PC-3 (cell line): ENCODE data around the gene FAM163B. TPM values are rescaled to one million over a fixed set of nuclear protein-coding genes. Genes with fewer than 3 reads are reported as not detected.

Source experiments
- ATAC-seq: fragments of 200-7000 bp; cut with Tn5 transposase; 2 replicates; pipeline ENCODE4 v1.9.1; 2020; ENCODE audit warnings: mild to moderate bottlenecking, moderate library complexity
- BruUV-seq: library from RNA; stranded (reverse); fragments of 400-500 nt; replicated peaks from 2 replicates; lab custom pipeline; 2021; lab: Mats Ljungman, UMichigan
- CTCF ChIA-PET: fragments of 300-600 bp; sonication (Branson Sonifier 250); formaldehyde crosslinking; loops from one replicate; lab custom pipeline; 2022; ENCODE audit warnings: antibody characterized with exemption; lab: Charles Lee
- POLR2A ChIA-PET: fragments of 300-600 bp; sonication (Branson Sonifier 250); formaldehyde crosslinking; loops from one replicate; lab custom pipeline; 2022; ENCODE audit warnings: antibody characterized with exemption; ENCODE audit not compliant: unreplicated experiment; lab: Charles Lee
- DNase-seq: peaks from one replicate; pipeline ENCODE4 v3.0.0-alpha.2; 2015
- H2AFZ ChIP-seq: fragments of 300-600 bp; sonication (generic); 2 replicates; pipeline ENCODE4 v1.6.0; 2016; ENCODE audit warnings: antibody characterized with exemption, low read length
- H3F3A ChIP-seq: fragments of 300-600 bp; sonication (generic); one replicate; pipeline ENCODE4 v1.6.0; 2017; ENCODE audit warnings: antibody characterized with exemption, low read length, control low read depth, mild to moderate bottlenecking; ENCODE audit not compliant: unreplicated experiment
- H3K27ac ChIP-seq: fragments of 300-600 bp; sonication (generic); 2 replicates; pipeline ENCODE4 v1.5.1; 2016; ENCODE audit warnings: mild to moderate bottlenecking, low read length
- H3K27me3 ChIP-seq: fragments of 300-600 bp; sonication (generic); 2 replicates; pipeline ENCODE4 v1.6.1; 2016; ENCODE audit warnings: low read length, mixed read lengths
- H3K36me3 ChIP-seq: fragments of 300-600 bp; sonication (generic); 2 replicates; pipeline ENCODE4 v1.6.1; 2016; ENCODE audit warnings: low read depth, mixed run types, low read length, mixed read lengths
- H3K4me1 ChIP-seq: fragments of 300-600 bp; sonication (generic); 2 replicates; pipeline ENCODE4 v1.5.1; 2016; ENCODE audit warnings: low read length; ENCODE audit not compliant: insufficient read depth
- H3K4me2 ChIP-seq: fragments of 300-600 bp; sonication (generic); 2 replicates; pipeline ENCODE4 v1.6.0; 2016; ENCODE audit warnings: low read length
- H3K4me3 ChIP-seq: fragments of 300-600 bp; sonication (generic); 2 replicates; pipeline ENCODE4 v1.5.1; 2016; ENCODE audit warnings: mild to moderate bottlenecking, low read length, mixed read lengths
- H3K79me2 ChIP-seq: fragments of 300-600 bp; sonication (generic); 2 replicates; pipeline ENCODE4 v1.6.1; 2017; ENCODE audit warnings: low read length, mixed read lengths
- H3K9ac ChIP-seq: fragments of 300-600 bp; sonication (generic); 2 replicates; pipeline ENCODE4 v1.6.0; 2016; ENCODE audit warnings: mild to moderate bottlenecking, low read length
- H3K9me2 ChIP-seq: fragments of 300-600 bp; sonication (generic); replicated peaks from 2 replicates; pipeline ENCODE4 v1.6.1; 2016; ENCODE audit warnings: mixed run types, low read length, mixed read lengths
- H3K9me3 ChIP-seq: fragments of 300-600 bp; sonication (generic); 2 replicates; pipeline ENCODE4 v1.6.1; 2016; ENCODE audit warnings: low read length, mixed read lengths
- H4K20me1 ChIP-seq: fragments of 300-600 bp; sonication (generic); 2 replicates; pipeline ENCODE4 v1.6.1; 2016; ENCODE audit warnings: low read length, mixed read lengths
- EZH2 ChIP-seq: fragments of 300-600 bp; sonication (generic); IDR thresholded peaks from one replicate; pipeline ENCODE4 v1.6.1; 2017; ENCODE audit warnings: antibody characterized with exemption, mild to moderate bottlenecking, low read length; ENCODE audit not compliant: unreplicated experiment
- EZH2phosphoT487 ChIP-seq: fragments of 300-600 bp; sonication (generic); IDR thresholded peaks from 2 replicates; pipeline ENCODE4 v1.6.1; 2018; ENCODE audit warnings: mild to moderate bottlenecking, antibody characterized with exemption, low read length, borderline replicate concordance
- intact Hi-C: fragments of 100-400 bp; cut with micrococcal nuclease; formaldehyde crosslinking; loops from 2 replicates; pipeline ENCODE4 v1.9.0; 2023
- total RNA-seq: library from RNA; depleted of rRNA; stranded (reverse); fragments of >200 nt; gene quantifications from 2 replicates; pipeline ENCODE4 v1.2.3, GENCODE V29; 2014
- TF ChIP-seq, protein P1 (sequence below): fragments of 300-600 bp; sonication (generic); conservative IDR thresholded peaks from 2 replicates; pipeline ENCODE4 v1.5.1; 2017; ENCODE audit warnings: antibody characterized with exemption, low read depth, mild to moderate bottlenecking, low read length

FAM163B gene
- total RNA-seq, 1 experiment from 2014 or later: not detected

DNA sequence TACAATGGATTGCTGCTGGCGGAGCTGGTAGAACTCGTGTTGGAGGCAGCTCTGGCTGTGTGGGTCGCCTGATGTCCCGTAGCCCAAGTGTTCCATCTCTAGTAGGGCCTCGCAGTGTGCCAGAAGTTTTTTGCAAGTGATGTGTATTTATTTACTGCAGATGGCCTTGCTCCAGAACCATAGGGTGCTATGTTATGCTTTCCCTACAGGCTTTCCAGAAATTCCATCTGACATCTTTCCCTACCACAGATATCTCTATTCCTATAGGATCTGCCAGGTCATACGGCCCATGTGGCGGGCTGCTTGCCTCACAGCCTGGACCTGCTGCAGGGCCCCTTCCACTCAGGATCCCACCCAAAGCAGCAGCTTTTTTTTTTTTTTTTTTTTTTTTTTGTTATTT lies 57.7 kb downstream of the FAM163B start:
- ChIA-PET POLR2A (no interaction called here), CTCF (no interaction called here)
- Histone ChIP-seq H3K4me2 (no peak overlapping the region), H3K27me3 (no peaks in the 10 kb centered on the region), H3K4me3 (no peak overlapping the region), H3K27ac (no peak overlapping the region), H4K20me1 (no peaks in the 10 kb centered on the region), H3F3A (no peaks in the 10 kb centered on the region), H3K9ac (no peak overlapping the region), H2AFZ (no peak overlapping the region), H3K79me2 (no peaks in the 10 kb centered on the region), H3K36me3 (no peaks in the 10 kb centered on the region), H3K9me3 (no peaks in the 10 kb centered on the region), H3K9me2 (no peaks in the 10 kb centered on the region), H3K4me1 (no peaks in the 10 kb centered on the region)
- intact Hi-C loops: no loop called here
- DNase-seq: no peak
- no peak for TF ChIP-seq EZH2
- TF ChIP-seq, protein P1, sequence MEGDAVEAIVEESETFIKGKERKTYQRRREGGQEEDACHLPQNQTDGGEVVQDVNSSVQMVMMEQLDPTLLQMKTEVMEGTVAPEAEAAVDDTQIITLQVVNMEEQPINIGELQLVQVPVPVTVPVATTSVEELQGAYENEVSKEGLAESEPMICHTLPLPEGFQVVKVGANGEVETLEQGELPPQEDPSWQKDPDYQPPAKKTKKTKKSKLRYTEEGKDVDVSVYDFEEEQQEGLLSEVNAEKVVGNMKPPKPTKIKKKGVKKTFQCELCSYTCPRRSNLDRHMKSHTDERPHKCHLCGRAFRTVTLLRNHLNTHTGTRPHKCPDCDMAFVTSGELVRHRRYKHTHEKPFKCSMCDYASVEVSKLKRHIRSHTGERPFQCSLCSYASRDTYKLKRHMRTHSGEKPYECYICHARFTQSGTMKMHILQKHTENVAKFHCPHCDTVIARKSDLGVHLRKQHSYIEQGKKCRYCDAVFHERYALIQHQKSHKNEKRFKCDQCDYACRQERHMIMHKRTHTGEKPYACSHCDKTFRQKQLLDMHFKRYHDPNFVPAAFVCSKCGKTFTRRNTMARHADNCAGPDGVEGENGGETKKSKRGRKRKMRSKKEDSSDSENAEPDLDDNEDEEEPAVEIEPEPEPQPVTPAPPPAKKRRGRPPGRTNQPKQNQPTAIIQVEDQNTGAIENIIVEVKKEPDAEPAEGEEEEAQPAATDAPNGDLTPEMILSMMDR: no peak
- no peak for TF ChIP-seq EZH2phosphoT487
- BruUV-seq: no TSS peak
- ATAC-seq: no peak

DNA sequence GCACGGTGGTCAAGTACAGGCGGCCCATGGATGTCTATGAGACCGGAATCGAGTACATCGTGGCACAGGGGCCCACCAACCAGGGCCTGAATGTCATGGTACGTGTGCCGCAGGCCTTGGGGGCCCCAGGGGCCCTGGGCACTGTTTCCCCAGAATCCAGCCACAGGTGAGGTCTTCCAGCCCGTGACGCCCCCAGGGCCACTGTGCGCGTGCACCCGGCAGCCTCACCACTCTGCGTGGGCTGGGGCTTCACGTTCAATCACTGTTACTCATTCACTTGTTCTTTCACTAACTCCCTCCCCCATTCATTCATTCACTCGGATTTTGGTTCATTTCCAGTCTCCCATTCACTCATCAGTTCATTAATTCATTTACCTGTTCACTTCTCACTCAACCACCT lies 62.1 kb downstream of the FAM163B start:
- no peak for ATAC-seq
- no peaks in the 10 kb centered on the region for H3K4me1 ChIP-seq
- H2AFZ ChIP-seq: no peak overlapping the region
- H3K4me3 ChIP-seq: no peak overlapping the region
- H3K9ac ChIP-seq: no peak overlapping the region
- H3K27me3 ChIP-seq: no peaks in the 10 kb centered on the region
- POLR2A ChIA-PET: no interaction called here
- intact Hi-C loops: no loop called here
- H3K4me2 ChIP-seq: no peak overlapping the region
- H3K9me3 ChIP-seq: no peaks in the 10 kb centered on the region
- no TSS peak for BruUV-seq
- TF ChIP-seq EZH2 (no peak), EZH2phosphoT487 (no peak)
- TF ChIP-seq, protein P1: no peak
- no peaks in the 10 kb centered on the region for H3F3A ChIP-seq
- CTCF ChIA-PET: no interaction called here
- H4K20me1 ChIP-seq: no peaks in the 10 kb centered on the region
- H3K79me2 ChIP-seq: no peaks in the 10 kb centered on the region
- no peaks in the 10 kb centered on the region for H3K36me3 ChIP-seq
- DNase-seq: no peak
- H3K9me2 ChIP-seq: no peaks in the 10 kb centered on the region
- H3K27ac ChIP-seq: no peak overlapping the region

DNA sequence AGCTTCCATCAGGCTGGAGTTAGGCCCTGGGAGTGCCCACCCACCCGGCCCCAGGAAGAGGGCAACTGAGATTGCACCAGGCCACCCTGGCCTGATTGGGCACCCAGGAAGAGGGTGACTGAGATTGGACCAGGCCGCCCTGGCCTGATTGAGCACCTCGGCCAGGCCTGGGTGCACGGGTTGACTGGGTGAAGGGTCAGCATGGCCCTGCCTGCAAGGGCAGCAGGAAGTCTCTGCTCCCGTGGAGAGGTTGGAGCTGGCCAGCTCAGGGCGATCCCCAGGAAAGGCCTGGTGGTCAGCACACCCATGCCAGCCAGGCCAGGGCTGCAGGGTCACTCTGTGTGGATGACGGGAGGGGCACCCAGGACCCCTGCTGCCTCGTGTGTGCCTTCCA lies 62.9 kb downstream of the FAM163B start:
- Histone ChIP-seq H3K79me2 (no peaks in the 10 kb centered on the region), H3K4me1 (no peaks in the 10 kb centered on the region), H2AFZ (no peak overlapping the region), H3K27ac (no peak overlapping the region), H4K20me1 (no peaks in the 10 kb centered on the region), H3K9ac (no peak overlapping the region), H3K4me2 (no peak overlapping the region), H3K9me3 (no peaks in the 10 kb centered on the region), H3K4me3 (no peak overlapping the region), H3K27me3 (no peaks in the 10 kb centered on the region), H3K9me2 (no peaks in the 10 kb centered on the region), H3F3A (no peaks in the 10 kb centered on the region), H3K36me3 (no peaks in the 10 kb centered on the region)
- BruUV-seq: no TSS peak
- no peak for DNase-seq
- no peak for ATAC-seq
- intact Hi-C loops: no loop called here
- TF ChIP-seq, protein P1: no peak
- no peak for TF ChIP-seq EZH2phosphoT487
- no peak for TF ChIP-seq EZH2
- CTCF ChIA-PET: no interaction called here
- POLR2A ChIA-PET: no interaction called here
